Osteocyte (in vitro differentiated cells): ENCODE measurements around the gene ULK3. TPM values are rescaled to one million over a fixed set of nuclear protein-coding genes. Genes with fewer than 3 reads are reported as not detected.

ENCODE experiments used
- DNase-seq: peaks from one replicate; pipeline ENCODE4 v3.0.0; 2021; ENCODE audit warnings: mixed read lengths; ENCODE audit not compliant: unreplicated experiment; ENCODE audit errors: extremely low spot score
- H3K27ac Mint-ChIP-seq: one replicate; pipeline ENCODE4 v1.8.0; 2021; ENCODE audit warnings: mild to moderate bottlenecking, mixed read lengths; ENCODE audit not compliant: unreplicated experiment
- H3K27me3 Mint-ChIP-seq: one replicate; pipeline ENCODE4 v1.8.0; 2021; ENCODE audit warnings: mixed read lengths; ENCODE audit not compliant: unreplicated experiment
- H3K36me3 Mint-ChIP-seq: one replicate; pipeline ENCODE4 v1.8.0; 2021; ENCODE audit warnings: mixed read lengths; ENCODE audit not compliant: unreplicated experiment
- H3K4me1 Mint-ChIP-seq: one replicate; pipeline ENCODE4 v1.8.0; 2021; ENCODE audit warnings: mixed read lengths; ENCODE audit not compliant: unreplicated experiment
- H3K4me3 Mint-ChIP-seq: one replicate; pipeline ENCODE4 v1.8.0; 2021; ENCODE audit warnings: mild to moderate bottlenecking, moderate library complexity, mixed read lengths; ENCODE audit not compliant: unreplicated experiment
- H3K9me3 Mint-ChIP-seq: one replicate; pipeline ENCODE4 v1.8.0; 2021; ENCODE audit warnings: mixed read lengths; ENCODE audit not compliant: unreplicated experiment
- total RNA-seq: library from RNA; stranded (reverse); gene quantifications from 2 replicates; pipeline ENCODE4 v1.2.1, GENCODE V29; 2021
- TF ChIP-seq, protein P1 (sequence below): fragments of 200-600 bp; sonication (generic); IDR thresholded peaks from 2 replicates; pipeline ENCODE4 v1.5.0; 2021; ENCODE audit warnings: antibody characterized with exemption, mild to moderate bottlenecking, moderate library complexity

The ULK3 gene
- total RNA-seq, 1 donor from 2014 or later: 32.4 TPM

DNA sequence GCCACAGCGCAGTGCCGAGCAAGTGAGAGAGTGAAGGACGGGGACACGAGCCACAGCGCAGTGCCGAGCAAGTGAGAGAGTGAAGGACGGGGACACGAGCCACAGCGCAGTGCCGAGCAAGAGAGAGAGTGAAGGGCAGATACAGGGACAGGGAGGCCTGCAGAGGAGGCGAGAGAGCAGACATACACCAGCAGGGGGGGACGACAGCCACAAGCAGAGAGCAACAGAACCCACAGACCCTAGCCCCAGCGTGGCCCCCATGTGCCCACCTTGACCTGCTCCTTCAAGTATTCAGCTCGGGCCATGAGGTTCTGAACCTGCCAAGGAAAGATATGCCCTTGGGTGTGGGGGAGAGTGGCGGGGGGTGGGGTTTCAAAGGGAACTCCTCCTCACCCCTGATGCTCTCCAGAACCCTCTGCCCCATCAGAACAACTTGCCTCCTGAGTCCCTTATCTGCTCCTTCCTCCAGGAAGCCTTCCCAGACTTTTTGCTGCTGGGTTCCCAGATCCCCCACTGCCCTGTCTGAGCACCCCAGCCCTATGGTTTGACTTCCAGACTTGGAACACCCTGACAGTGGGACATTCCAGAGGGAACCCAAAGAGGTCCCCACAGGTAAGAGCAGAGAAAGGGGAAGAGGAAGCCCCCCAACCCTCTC lies 5.3 kb downstream of the ULK3 start:
- no peak overlapping the region for H3K4me3 Mint-ChIP-seq
- DNase-seq: no peak
- H3K36me3 Mint-ChIP-seq: peaks cover 4% of the 10 kb centered on the region
- H3K27ac Mint-ChIP-seq: no peak overlapping the region
- no peaks in the 10 kb centered on the region for H3K27me3 Mint-ChIP-seq
- H3K9me3 Mint-ChIP-seq: no peaks in the 10 kb centered on the region
- peaks cover 14% of the 10 kb centered on the region for H3K4me1 Mint-ChIP-seq
- TF ChIP-seq, protein P1, sequence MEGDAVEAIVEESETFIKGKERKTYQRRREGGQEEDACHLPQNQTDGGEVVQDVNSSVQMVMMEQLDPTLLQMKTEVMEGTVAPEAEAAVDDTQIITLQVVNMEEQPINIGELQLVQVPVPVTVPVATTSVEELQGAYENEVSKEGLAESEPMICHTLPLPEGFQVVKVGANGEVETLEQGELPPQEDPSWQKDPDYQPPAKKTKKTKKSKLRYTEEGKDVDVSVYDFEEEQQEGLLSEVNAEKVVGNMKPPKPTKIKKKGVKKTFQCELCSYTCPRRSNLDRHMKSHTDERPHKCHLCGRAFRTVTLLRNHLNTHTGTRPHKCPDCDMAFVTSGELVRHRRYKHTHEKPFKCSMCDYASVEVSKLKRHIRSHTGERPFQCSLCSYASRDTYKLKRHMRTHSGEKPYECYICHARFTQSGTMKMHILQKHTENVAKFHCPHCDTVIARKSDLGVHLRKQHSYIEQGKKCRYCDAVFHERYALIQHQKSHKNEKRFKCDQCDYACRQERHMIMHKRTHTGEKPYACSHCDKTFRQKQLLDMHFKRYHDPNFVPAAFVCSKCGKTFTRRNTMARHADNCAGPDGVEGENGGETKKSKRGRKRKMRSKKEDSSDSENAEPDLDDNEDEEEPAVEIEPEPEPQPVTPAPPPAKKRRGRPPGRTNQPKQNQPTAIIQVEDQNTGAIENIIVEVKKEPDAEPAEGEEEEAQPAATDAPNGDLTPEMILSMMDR: no peak

DNA sequence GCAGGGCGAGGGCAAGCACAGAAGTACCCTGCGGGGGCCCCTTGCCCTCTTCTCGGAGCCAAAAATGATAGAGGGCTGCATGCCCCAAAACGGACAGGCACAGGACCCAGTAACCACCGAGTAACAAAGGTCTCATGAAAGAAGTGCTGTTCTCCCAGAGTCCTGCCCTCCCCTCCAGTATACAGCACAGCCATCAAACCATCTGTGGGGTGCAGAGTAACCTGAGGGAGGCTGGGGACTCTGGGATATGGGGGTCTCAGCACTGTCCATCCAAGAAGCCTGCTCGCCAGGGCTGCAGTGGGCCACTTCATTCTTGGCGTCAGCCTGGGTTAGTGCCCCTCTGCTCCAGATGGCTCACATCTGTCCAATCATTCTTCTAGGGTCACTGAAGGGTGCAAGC lies 6.1 kb downstream of the ULK3 start:
- Mint-ChIP-seq H3K4me1 (peaks cover 9% of the 10 kb centered on the region), H3K4me3 (no peak overlapping the region), H3K36me3 (peaks cover 4% of the 10 kb centered on the region), H3K27me3 (no peaks in the 10 kb centered on the region), H3K27ac (no peak overlapping the region), H3K9me3 (no peaks in the 10 kb centered on the region)
- TF ChIP-seq, protein P1: no peak
- DNase-seq: no peak

DNA sequence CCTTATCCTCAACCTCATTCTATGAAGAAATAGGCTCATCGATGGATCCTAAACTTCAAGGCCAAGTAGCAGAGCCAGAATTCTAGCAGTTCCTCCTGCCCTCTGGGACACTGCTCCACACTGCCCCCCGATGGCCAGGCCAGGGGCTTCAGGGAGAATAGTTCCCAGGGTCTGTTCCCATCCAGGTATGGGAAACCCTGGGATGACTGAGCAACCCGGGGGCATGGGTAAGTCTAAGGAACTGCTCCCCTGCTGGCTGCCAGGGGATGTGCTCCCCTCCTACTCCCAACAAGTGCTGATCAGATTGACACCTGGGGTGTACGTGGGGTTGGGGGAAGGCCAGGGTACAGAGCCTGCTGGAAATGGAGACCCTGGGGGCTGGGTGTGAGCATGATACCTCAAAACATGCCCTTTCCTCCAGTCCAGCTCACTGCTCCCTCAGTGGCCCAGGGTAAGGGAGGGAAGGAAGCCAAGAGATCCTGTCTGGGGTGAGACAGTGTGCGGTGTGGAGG lies 7.6 kb downstream of the ULK3 start:
- Mint-ChIP-seq H3K9me3 (no peaks in the 10 kb centered on the region), H3K4me3 (no peak overlapping the region), H3K27ac (no peak overlapping the region), H3K27me3 (no peaks in the 10 kb centered on the region), H3K36me3 (peaks cover 4% of the 10 kb centered on the region), H3K4me1 (no peaks in the 10 kb centered on the region)
- TF ChIP-seq, protein P1: peak; percentile 71
- no peak for DNase-seq

DNA sequence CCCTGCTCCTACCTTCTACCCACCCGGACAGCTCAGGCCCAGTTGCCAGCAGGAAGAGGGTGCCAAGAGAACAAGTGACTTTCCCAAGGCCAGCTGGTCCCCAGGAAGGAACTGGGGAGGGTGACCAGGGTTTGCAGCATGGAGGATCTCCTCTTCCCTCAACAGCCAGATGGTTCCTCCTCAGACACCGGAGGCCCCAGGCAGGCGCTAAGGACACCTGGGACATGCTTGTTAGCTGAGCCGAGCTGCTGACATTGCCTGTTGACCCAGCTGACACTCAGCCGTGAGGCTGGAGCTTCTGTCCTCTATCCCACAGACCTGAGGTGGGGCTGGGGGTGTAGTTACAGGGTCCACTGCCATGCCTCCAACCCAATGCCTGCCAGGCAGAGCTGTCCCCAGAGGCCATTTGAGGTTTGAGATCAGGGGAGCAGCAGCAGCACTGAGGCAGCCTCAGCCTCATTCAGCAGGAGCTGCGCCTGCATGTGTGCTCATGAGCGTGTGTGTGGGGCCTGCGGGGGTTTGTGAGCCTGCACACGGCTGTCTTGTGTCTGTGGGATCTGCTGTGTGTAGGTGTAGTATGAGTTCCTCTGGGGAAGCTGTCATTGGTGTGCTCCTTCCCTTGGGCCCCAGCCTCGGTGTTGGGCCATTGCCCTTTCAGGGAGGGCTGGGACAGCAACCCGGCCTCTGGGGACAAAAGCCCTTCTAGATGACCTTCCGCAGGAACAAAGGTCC lies 9.4 kb downstream of the ULK3 start:
- TF ChIP-seq, protein P1: no peak
- no peaks in the 10 kb centered on the region for H3K9me3 Mint-ChIP-seq
- no peaks in the 10 kb centered on the region for H3K36me3 Mint-ChIP-seq
- H3K4me1 Mint-ChIP-seq: no peaks in the 10 kb centered on the region
- no peaks in the 10 kb centered on the region for H3K27me3 Mint-ChIP-seq
- DNase-seq: no peak
- H3K27ac Mint-ChIP-seq: no peak overlapping the region
- no peak overlapping the region for H3K4me3 Mint-ChIP-seq

DNA sequence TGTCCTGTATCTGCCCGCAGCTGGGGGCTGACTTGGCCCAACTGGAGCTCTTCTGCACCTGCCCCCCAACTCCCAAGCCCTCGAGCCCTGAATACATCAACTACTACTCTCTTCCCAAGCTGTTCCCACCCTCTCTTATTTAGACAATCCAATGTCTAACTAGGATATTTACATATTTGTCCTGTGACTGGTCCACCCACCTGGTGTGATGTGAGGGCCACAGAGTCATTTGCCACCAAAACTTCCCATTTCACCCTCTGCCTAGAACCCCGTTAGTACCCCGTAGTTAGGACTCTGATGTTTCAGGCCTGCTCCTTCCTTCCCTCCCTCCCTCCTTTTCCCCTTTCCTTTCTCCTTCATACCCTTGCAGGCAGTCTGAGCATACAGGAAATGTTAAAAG lies 10.1 kb downstream of the ULK3 start:
- Mint-ChIP-seq H3K27ac (no peak overlapping the region), H3K27me3 (peaks cover 2% of the 10 kb centered on the region), H3K4me3 (no peak overlapping the region), H3K36me3 (no peaks in the 10 kb centered on the region), H3K9me3 (no peaks in the 10 kb centered on the region), H3K4me1 (no peaks in the 10 kb centered on the region)
- no peak for DNase-seq
- TF ChIP-seq, protein P1: no peak
